Fibroblast of skin of back (primary cell): ENCODE data around the gene PHACTR2.
"Not testable (repeated sequence)": the region's sequence is repeated elsewhere in the genome, so short reads cannot be mapped to it uniquely, and the experiment has no call there.

Source experiments
- DNase-seq: peaks from one replicate; pipeline ENCODE4 v3.0.0-alpha.2; 2013

The PHACTR2 gene

GRCh38 chr6:143868808-143869207 is 191.0 kb downstream of the PHACTR2 start:
- not testable (repeated sequence) for DNase-seq

- DNase-seq: not testable (repeated sequence)
Measured at GRCh38 chr6:143871202-143871730, 193.5 kb downstream of the PHACTR2 start.

- no peak for DNase-seq
Measured at GRCh38 chr6:143872201-143872600, 194.4 kb downstream of the PHACTR2 start.

GRCh38 chr6:143873600-143873999 is 195.8 kb downstream of the PHACTR2 start:
- not testable (repeated sequence) for DNase-seq

GRCh38 chr6:143874503-143874902 is 196.7 kb downstream of the PHACTR2 start:
- DNase-seq: not testable (repeated sequence)

- DNase-seq: no peak
Measured at GRCh38 chr6:143877584-143878271, 200.0 kb downstream of the PHACTR2 start.

- peak; percentile 12 for DNase-seq
Measured at GRCh38 chr6:143878272-143878760, 200.6 kb downstream of the PHACTR2 start.

GRCh38 chr6:143880412-143880811 is 202.6 kb downstream of the PHACTR2 start:
- DNase-seq: no peak
